Measurements from ENCODE around the gene SENP7.

The SENP7 gene

GRCh38 chr3:101281521-101282030 is 231.4 kb downstream of the SENP7 start:
- DNase-seq, result no peak

GRCh38 chr3:101279765-101280385 is 233.1 kb downstream of the SENP7 start:
- peak in 4 of 42 donors; percentile 3 to 46 (median 14) for DNase-seq
- intact Hi-C loops (cut with DNase I), result no loop called here

More at GRCh38 chr3:101281521-101282030, 231.4 kb downstream of the SENP7 start:
- intact Hi-C loops (cut with DNase I), result no loop called here

- intact Hi-C loops (cut with DNase I), result no loop called here
- DNase-seq, result no peak
Measured at GRCh38 chr3:101279162-101279561, 233.8 kb downstream of the SENP7 start.

- DNase-seq, result no peak
- intact Hi-C loops (cut with DNase I), result no loop called here
Measured at GRCh38 chr3:101278727-101279126, 234.3 kb downstream of the SENP7 start.
